ENCODE results near the gene MEMO1. TPM values are rescaled to one million over a fixed set of nuclear protein-coding genes. Genes with fewer than 3 reads are reported as not detected.

The MEMO1 gene
- total RNA-seq, 1 donor from 2014 or later: 48.8 TPM

DNA sequence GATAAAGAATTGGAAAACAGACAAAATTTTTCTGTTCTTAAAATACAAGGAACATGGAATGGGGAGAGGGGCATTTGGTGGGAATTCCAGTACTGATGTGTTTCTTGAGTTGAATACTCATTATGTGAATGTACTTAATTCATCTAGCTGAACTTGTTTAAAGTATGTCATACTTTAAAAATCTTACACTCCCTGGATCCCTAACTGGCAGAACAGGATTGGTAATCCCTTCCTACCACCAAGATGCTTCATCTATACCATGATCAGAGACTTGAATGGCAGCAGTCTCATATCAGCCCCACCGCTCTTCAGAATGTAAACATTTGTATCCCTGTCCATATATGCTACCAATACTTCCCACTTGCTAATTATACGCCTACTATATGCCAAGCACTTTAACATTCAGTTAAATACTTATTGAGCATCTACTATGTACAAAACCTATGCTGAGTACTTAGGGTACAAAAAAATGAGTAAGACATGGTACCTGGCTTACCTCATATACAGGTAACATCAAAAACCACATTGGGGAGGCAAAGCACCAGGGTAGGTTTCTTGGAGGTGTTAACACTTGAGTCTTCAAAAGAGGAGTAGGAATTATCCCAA is 5.3 kb downstream of the MEMO1 start:
- H3K9me3 Mint-ChIP-seq (ENCODE audit: unreplicated experiment): peaks cover 10% of the 10 kb centered on the region
- H3K27ac Mint-ChIP-seq (ENCODE audit: unreplicated experiment): no peak overlapping the region
- TF ChIP-seq, protein P1, sequence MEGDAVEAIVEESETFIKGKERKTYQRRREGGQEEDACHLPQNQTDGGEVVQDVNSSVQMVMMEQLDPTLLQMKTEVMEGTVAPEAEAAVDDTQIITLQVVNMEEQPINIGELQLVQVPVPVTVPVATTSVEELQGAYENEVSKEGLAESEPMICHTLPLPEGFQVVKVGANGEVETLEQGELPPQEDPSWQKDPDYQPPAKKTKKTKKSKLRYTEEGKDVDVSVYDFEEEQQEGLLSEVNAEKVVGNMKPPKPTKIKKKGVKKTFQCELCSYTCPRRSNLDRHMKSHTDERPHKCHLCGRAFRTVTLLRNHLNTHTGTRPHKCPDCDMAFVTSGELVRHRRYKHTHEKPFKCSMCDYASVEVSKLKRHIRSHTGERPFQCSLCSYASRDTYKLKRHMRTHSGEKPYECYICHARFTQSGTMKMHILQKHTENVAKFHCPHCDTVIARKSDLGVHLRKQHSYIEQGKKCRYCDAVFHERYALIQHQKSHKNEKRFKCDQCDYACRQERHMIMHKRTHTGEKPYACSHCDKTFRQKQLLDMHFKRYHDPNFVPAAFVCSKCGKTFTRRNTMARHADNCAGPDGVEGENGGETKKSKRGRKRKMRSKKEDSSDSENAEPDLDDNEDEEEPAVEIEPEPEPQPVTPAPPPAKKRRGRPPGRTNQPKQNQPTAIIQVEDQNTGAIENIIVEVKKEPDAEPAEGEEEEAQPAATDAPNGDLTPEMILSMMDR (IDR thresholded peaks at IDR 0.05; ENCODE audit: partially characterized antibody, unreplicated experiment): no peak
- no peak overlapping the region for H3K4me3 Mint-ChIP-seq (ENCODE audit: unreplicated experiment)
- peaks cover 6% of the 10 kb centered on the region for H3K27me3 Mint-ChIP-seq (ENCODE audit: unreplicated experiment)
- H3K4me1 Mint-ChIP-seq (ENCODE audit: low read depth, unreplicated experiment): peaks cover 3% of the 10 kb centered on the region
- DNase-seq: no peak
- no peaks in the 10 kb centered on the region for H3K36me3 Mint-ChIP-seq (ENCODE audit: unreplicated experiment)

DNA sequence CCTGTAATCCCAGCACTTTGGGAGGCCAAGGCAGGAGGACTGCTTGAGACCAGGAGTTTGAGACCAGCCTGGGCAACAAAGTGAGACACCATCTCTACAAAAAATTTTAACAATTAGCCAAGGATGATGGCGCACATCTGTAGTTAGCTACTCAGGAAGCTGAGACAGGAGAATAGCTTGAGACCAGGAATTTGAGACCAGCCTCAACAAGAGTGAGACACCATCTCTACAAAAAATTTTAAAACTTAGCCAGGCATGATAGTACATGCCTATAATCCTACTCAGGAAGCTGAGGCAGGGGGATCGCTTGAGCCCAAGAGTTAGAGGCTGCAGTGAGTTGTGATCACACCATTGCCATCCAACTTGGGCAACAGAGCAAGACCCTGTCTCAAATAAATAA is 7.0 kb downstream of the MEMO1 start:
- peaks cover 1% of the 10 kb centered on the region for H3K4me1 Mint-ChIP-seq (ENCODE audit: low read depth, unreplicated experiment)
- no peak overlapping the region for H3K27ac Mint-ChIP-seq (ENCODE audit: unreplicated experiment)
- peaks cover 2% of the 10 kb centered on the region for H3K27me3 Mint-ChIP-seq (ENCODE audit: unreplicated experiment)
- no peak overlapping the region for H3K4me3 Mint-ChIP-seq (ENCODE audit: unreplicated experiment)
- H3K9me3 Mint-ChIP-seq (ENCODE audit: unreplicated experiment): peaks cover 4% of the 10 kb centered on the region
- H3K36me3 Mint-ChIP-seq (ENCODE audit: unreplicated experiment): no peaks in the 10 kb centered on the region
- DNase-seq: no peak
- TF ChIP-seq, protein P1 (IDR thresholded peaks at IDR 0.05; ENCODE audit: partially characterized antibody, unreplicated experiment): no peak

DNA sequence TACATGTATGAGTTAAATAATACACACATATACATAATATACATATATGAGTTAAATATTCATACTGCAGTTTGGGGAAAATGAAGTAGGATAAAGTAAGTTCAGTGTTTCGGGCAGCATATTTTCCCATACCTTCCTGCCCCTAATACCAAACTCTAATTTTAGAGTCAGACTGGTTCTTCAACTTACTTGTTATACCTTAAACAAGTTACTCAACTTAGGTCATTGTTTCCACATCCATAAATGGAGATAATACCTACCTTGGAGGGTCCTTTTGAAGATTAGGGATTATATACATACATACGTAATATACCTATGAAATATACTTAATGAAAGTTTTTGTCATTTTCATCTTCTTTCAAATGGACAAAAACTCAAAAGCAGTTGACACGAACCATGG is 8.4 kb downstream of the MEMO1 start:
- Mint-ChIP-seq H3K27me3 (ENCODE audit: unreplicated experiment) (peaks cover 2% of the 10 kb centered on the region), H3K4me1 (ENCODE audit: low read depth, unreplicated experiment) (peaks cover 1% of the 10 kb centered on the region), H3K27ac (ENCODE audit: unreplicated experiment) (no peak overlapping the region), H3K4me3 (ENCODE audit: unreplicated experiment) (no peak overlapping the region), H3K36me3 (ENCODE audit: unreplicated experiment) (no peaks in the 10 kb centered on the region), H3K9me3 (ENCODE audit: unreplicated experiment) (peaks cover 2% of the 10 kb centered on the region)
- no peak for DNase-seq
- TF ChIP-seq, protein P1 (IDR thresholded peaks at IDR 0.05; ENCODE audit: partially characterized antibody, unreplicated experiment): no peak

DNA sequence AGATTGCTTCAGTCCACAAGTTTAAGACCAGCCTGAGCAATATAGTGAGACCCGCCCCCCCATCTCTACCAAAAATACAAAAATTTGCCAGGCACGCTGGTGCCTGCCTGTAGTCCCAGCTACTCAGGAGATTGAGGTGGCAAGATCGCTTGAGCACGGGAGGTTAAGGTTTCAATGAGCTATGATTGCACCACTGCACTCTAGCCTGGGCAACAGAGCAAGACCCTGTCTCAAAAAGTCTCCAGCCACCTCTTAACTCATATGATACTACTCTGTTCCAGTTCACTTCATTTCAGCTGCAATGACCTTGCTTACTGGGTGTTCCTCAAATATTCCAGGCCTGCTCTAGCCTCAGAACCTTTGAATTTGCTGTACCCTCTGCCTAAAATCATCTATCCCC is 11.4 kb downstream of the MEMO1 start:
- H3K4me3 Mint-ChIP-seq (ENCODE audit: unreplicated experiment): no peak overlapping the region
- peaks cover 2% of the 10 kb centered on the region for H3K4me1 Mint-ChIP-seq (ENCODE audit: low read depth, unreplicated experiment)
- no peak overlapping the region for H3K27ac Mint-ChIP-seq (ENCODE audit: unreplicated experiment)
- peaks cover 1% of the 10 kb centered on the region for H3K27me3 Mint-ChIP-seq (ENCODE audit: unreplicated experiment)
- no peaks in the 10 kb centered on the region for H3K36me3 Mint-ChIP-seq (ENCODE audit: unreplicated experiment)
- TF ChIP-seq, protein P1 (IDR thresholded peaks at IDR 0.05; ENCODE audit: partially characterized antibody, unreplicated experiment): no peak
- H3K9me3 Mint-ChIP-seq (ENCODE audit: unreplicated experiment): no peaks in the 10 kb centered on the region
- no peak for DNase-seq

DNA sequence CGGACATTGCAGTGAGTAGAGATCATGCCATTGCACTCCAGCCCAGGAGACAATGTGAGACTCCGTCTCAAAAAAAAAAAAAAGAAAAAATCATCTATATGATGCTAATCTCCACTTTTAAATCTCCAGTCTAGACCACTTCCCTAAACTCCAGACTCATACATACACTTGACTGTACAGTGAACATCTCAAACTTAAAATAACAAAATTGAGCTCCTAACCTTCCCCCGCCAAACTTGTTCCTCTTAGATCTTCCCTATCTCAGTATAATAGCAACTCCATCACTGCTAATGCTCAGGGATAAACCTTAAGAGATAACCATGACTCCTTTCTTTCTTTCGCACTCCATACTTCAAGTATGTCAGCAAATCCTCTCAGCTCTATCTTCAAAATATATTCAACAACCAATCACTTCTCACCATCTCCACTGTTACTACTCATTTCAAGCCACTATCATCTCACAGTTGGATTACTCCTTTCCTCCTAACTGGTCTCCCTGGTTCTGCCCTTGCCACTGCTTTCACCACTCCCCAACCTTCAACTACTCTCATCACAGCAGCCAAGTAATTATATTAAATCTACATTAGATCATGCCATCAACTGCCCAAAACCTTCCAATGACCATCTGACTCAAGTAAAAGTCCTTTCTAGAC is 12.0 kb downstream of the MEMO1 start:
- TF ChIP-seq, protein P1 (IDR thresholded peaks at IDR 0.05; ENCODE audit: partially characterized antibody, unreplicated experiment): no peak
- DNase-seq: no peak
- H3K27me3 Mint-ChIP-seq (ENCODE audit: unreplicated experiment): peaks cover 1% of the 10 kb centered on the region
- H3K4me1 Mint-ChIP-seq (ENCODE audit: low read depth, unreplicated experiment): peaks cover 2% of the 10 kb centered on the region
- H3K4me3 Mint-ChIP-seq (ENCODE audit: unreplicated experiment): no peak overlapping the region
- H3K36me3 Mint-ChIP-seq (ENCODE audit: unreplicated experiment): no peaks in the 10 kb centered on the region
- no peaks in the 10 kb centered on the region for H3K9me3 Mint-ChIP-seq (ENCODE audit: unreplicated experiment)
- H3K27ac Mint-ChIP-seq (ENCODE audit: unreplicated experiment): no peak overlapping the region
